Ishikawa (cell line): Measurements from ENCODE around the gene GOLGA2.

Experiments used
- CEBPB ChIP-seq: IDR thresholded peaks from 2 replicates; pipeline ENCODE4 v1.6.1; 2012
- CREB1 ChIP-seq: IDR thresholded peaks from 2 replicates; pipeline ENCODE4 v1.6.1; 2012; ENCODE audit warnings: low read depth
- EGR1 ChIP-seq: IDR thresholded peaks from 2 replicates; pipeline ENCODE4 v1.6.1; 2012
- EP300 ChIP-seq: IDR thresholded peaks from 2 replicates; pipeline ENCODE4 v1.6.1; 2012; ENCODE audit warnings: borderline replicate concordance
- FOXM1 ChIP-seq: IDR thresholded peaks from 2 replicates; pipeline ENCODE4 v1.6.1; 2012; ENCODE audit warnings: low read depth, borderline replicate concordance
- MAX ChIP-seq: IDR thresholded peaks from 2 replicates; pipeline ENCODE4 v1.6.1; 2012
- NFIC ChIP-seq: IDR thresholded peaks from 2 replicates; pipeline ENCODE4 v1.6.1; 2012
- RAD21 ChIP-seq: IDR thresholded peaks from 2 replicates; pipeline ENCODE4 v1.6.1; 2012; ENCODE audit warnings: low read depth
- REST ChIP-seq: IDR thresholded peaks from 2 replicates; pipeline ENCODE4 v1.6.1; 2012; ENCODE audit warnings: low read depth, mild to moderate bottlenecking
- TAF1 ChIP-seq: IDR thresholded peaks from 2 replicates; pipeline ENCODE4 v1.6.1; 2012; ENCODE audit warnings: low read depth, mild to moderate bottlenecking
- TCF12 ChIP-seq: IDR thresholded peaks from 2 replicates; pipeline ENCODE4 v1.6.1; 2012; ENCODE audit warnings: low read depth
- TEAD4 ChIP-seq: IDR thresholded peaks from 2 replicates; pipeline ENCODE4 v1.6.1; 2012
- USF1 ChIP-seq: IDR thresholded peaks from 2 replicates; pipeline ENCODE4 v1.6.1; 2012
- YY1 ChIP-seq: IDR thresholded peaks from 2 replicates; pipeline ENCODE4 v1.6.1; 2012; ENCODE audit warnings: low read depth
- ZBTB7A ChIP-seq: IDR thresholded peaks from 2 replicates; pipeline ENCODE4 v1.6.1; 2012; ENCODE audit warnings: low read depth

GOLGA2 gene

GRCh38 chr9:128224877-128225276 is 50.9 kb downstream of the GOLGA2 start:
- TF ChIP-seq TAF1, result no peak
- TF ChIP-seq YY1, result no peak
- no peak for TF ChIP-seq NFIC
- no peak for TF ChIP-seq MAX
- no peak for TF ChIP-seq USF1
- TF ChIP-seq ZBTB7A, result no peak
- TF ChIP-seq RAD21, result no peak
- TF ChIP-seq REST, result no peak
- no peak for TF ChIP-seq EP300
- TF ChIP-seq TEAD4, result no peak
- TF ChIP-seq FOXM1, result no peak
- TF ChIP-seq CEBPB, result no peak

- TF ChIP-seq TEAD4 (no peak), EGR1 (no peak), TCF12 (no peak), CEBPB (no peak), NFIC (no peak), USF1 (no peak), EP300 (no peak), TAF1 (no peak), CREB1 (no peak), MAX (no peak)
Observed at GRCh38 chr9:128222880-128223670, 52.7 kb downstream of the GOLGA2 start.

GRCh38 chr9:128222026-128222425 is 53.8 kb downstream of the GOLGA2 start:
- TF ChIP-seq YY1, result no peak
- no peak for TF ChIP-seq EP300
- TF ChIP-seq CREB1, result no peak
- no peak for TF ChIP-seq ZBTB7A
- TF ChIP-seq RAD21, result no peak
- TF ChIP-seq TEAD4, result no peak
- TF ChIP-seq MAX, result no peak
- no peak for TF ChIP-seq USF1
- TF ChIP-seq NFIC, result no peak
- TF ChIP-seq CEBPB, result no peak
- TF ChIP-seq TCF12, result no peak
- no peak for TF ChIP-seq FOXM1
- TF ChIP-seq REST, result no peak

- TF ChIP-seq MAX (no peak), YY1 (no peak)
Observed at GRCh38 chr9:128219831-128220230, 56.0 kb downstream of the GOLGA2 start.

GRCh38 chr9:128218518-128219389 is 57.1 kb downstream of the GOLGA2 start:
- no peak for TF ChIP-seq RAD21
- TF ChIP-seq MAX, result peak; percentile 52; the same call in 1 of the 2 replicates
- peak; percentile 88 for TF ChIP-seq REST
